Mucosa of rectum (tissue), 2 donors: ENCODE results near the gene ERCC3.

Experiments used
- H3K27ac ChIP-seq, 2 donors: one replicate each; pipeline ENCODE4 v1.7.0; 2013; ENCODE audit warnings: inconsistent platforms in 2 of 2, low read depth in 2 of 2, low read length in 2 of 2
- H3K27me3 ChIP-seq, 2 donors: one replicate each; pipeline ENCODE4 v1.7.0; 2013; ENCODE audit warnings: low read length in 2 of 2; ENCODE audit not compliant: control insufficient read depth in 2 of 2, insufficient read depth in 2 of 2
- H3K36me3 ChIP-seq, 2 donors: one replicate each; pipeline ENCODE4 v1.7.0; 2013; ENCODE audit warnings: low read length in 2 of 2; ENCODE audit not compliant: control insufficient read depth in 2 of 2, insufficient read depth in 2 of 2
- H3K4me1 ChIP-seq, 2 donors: one replicate each; pipeline ENCODE4 v1.7.0; 2013; ENCODE audit warnings: low read length in 2 of 2, mild to moderate bottlenecking in 1 of 2; ENCODE audit not compliant: control insufficient read depth in 2 of 2, insufficient read depth in 2 of 2
- H3K4me3 ChIP-seq, 2 donors: one replicate each; pipeline ENCODE4 v1.7.0; 2013; ENCODE audit warnings: low read length in 2 of 2
- H3K9ac ChIP-seq, 2 donors: one replicate each; pipeline ENCODE4 v1.7.0; 2013; ENCODE audit warnings: low read length in 2 of 2, low read depth in 1 of 2, mild to moderate bottlenecking in 1 of 2
- H3K9me3 ChIP-seq, 2 donors: one replicate each; pipeline ENCODE4 v1.7.0; 2013; ENCODE audit warnings: low read length in 2 of 2; ENCODE audit not compliant: control insufficient read depth in 2 of 2
- donor health status: healthy.
- donor health status: Normal muscosa, but diverticular disease.

ERCC3 gene

GRCh38 chr2:127280693-127281092 is 13.3 kb downstream of the ERCC3 start:
- no peak overlapping the region for H3K27ac ChIP-seq
- H3K4me1 ChIP-seq, result no peaks in the 10 kb centered on the region
- no peaks in the 10 kb centered on the region for H3K9me3 ChIP-seq
- H3K27me3 ChIP-seq, result no peaks in the 10 kb centered on the region
- no peak overlapping the region for H3K4me3 ChIP-seq
- no peak overlapping the region for H3K9ac ChIP-seq
- peaks cover 57 to 76% of the 10 kb centered on the region in 2 donors for H3K36me3 ChIP-seq

- Histone ChIP-seq H3K9ac (no peak overlapping the region), H3K27me3 (no peaks in the 10 kb centered on the region), H3K4me3 (no peak overlapping the region), H3K9me3 (no peaks in the 10 kb centered on the region), H3K4me1 (no peaks in the 10 kb centered on the region), H3K27ac (no peak overlapping the region), H3K36me3 (peaks cover 61 to 74% of the 10 kb centered on the region in 2 donors)
These were observed 14.2 kb downstream of the ERCC3 start for GRCh38 chr2:127279781-127280180.

- H3K4me1 ChIP-seq, result no peaks in the 10 kb centered on the region
- H3K36me3 ChIP-seq, result peaks cover 61 to 71% of the 10 kb centered on the region in 2 donors
- no peaks in the 10 kb centered on the region for H3K27me3 ChIP-seq
- H3K9ac ChIP-seq, result no peak overlapping the region
- H3K4me3 ChIP-seq, result no peak overlapping the region
- H3K9me3 ChIP-seq, result no peaks in the 10 kb centered on the region
- H3K27ac ChIP-seq, result no peak overlapping the region
These were observed 15.0 kb downstream of the ERCC3 start for GRCh38 chr2:127278959-127279358.

GRCh38 chr2:127277028-127277427 is 16.9 kb downstream of the ERCC3 start:
- Histone ChIP-seq H3K4me3 (no peak overlapping the region), H3K27me3 (no peaks in the 10 kb centered on the region), H3K36me3 (peaks cover 55 to 68% of the 10 kb centered on the region in 2 donors), H3K9ac (no peak overlapping the region), H3K9me3 (no peaks in the 10 kb centered on the region), H3K27ac (no peak overlapping the region), H3K4me1 (no peaks in the 10 kb centered on the region)

- H3K9me3 ChIP-seq, result no peaks in the 10 kb centered on the region
- H3K27ac ChIP-seq, result no peak overlapping the region
- H3K9ac ChIP-seq, result no peak overlapping the region
- H3K36me3 ChIP-seq, result peaks cover 64 to 70% of the 10 kb centered on the region in 2 donors
- H3K27me3 ChIP-seq, result no peaks in the 10 kb centered on the region
- H3K4me1 ChIP-seq, result no peaks in the 10 kb centered on the region
- H3K4me3 ChIP-seq, result no peak overlapping the region
These were observed 18.2 kb downstream of the ERCC3 start for GRCh38 chr2:127275789-127276188.

- Histone ChIP-seq H3K27ac (no peak overlapping the region), H3K9ac (no peak overlapping the region), H3K9me3 (no peaks in the 10 kb centered on the region), H3K27me3 (no peaks in the 10 kb centered on the region), H3K36me3 (peaks cover 68 to 71% of the 10 kb centered on the region in 2 donors), H3K4me1 (no peaks in the 10 kb centered on the region), H3K4me3 (no peak overlapping the region)
These were observed 18.6 kb downstream of the ERCC3 start for GRCh38 chr2:127275356-127275755.

- no peak overlapping the region for H3K9ac ChIP-seq
- no peaks in the 10 kb centered on the region for H3K27me3 ChIP-seq
- H3K4me3 ChIP-seq, result no peak overlapping the region
- no peaks in the 10 kb centered on the region for H3K9me3 ChIP-seq
- no peak overlapping the region for H3K27ac ChIP-seq
- H3K36me3 ChIP-seq, result peaks cover 44 to 53% of the 10 kb centered on the region in 2 donors
- no peaks in the 10 kb centered on the region for H3K4me1 ChIP-seq
These were observed 23.3 kb downstream of the ERCC3 start for GRCh38 chr2:127270663-127271062.

GRCh38 chr2:127261804-127262406 is 32.0 kb downstream of the ERCC3 start:
- H3K4me3 ChIP-seq, result no peak overlapping the region
- H3K27ac ChIP-seq, result no peak overlapping the region
- H3K36me3 ChIP-seq, result peaks cover 43% of the 10 kb centered on the region in 2 donors
- H3K9ac ChIP-seq, result no peak overlapping the region
- no peaks in the 10 kb centered on the region for H3K4me1 ChIP-seq
- no peaks in the 10 kb centered on the region for H3K27me3 ChIP-seq
- H3K9me3 ChIP-seq, result no peaks in the 10 kb centered on the region

GRCh38 chr2:127259355-127259754 is 34.6 kb downstream of the ERCC3 start:
- peaks cover 45 to 52% of the 10 kb centered on the region in 2 donors for H3K36me3 ChIP-seq
- no peak overlapping the region for H3K4me3 ChIP-seq
- H3K27ac ChIP-seq, result no peak overlapping the region

GRCh38 chr2:127256866-127257265 is 37.1 kb downstream of the ERCC3 start:
- no peak overlapping the region for H3K27ac ChIP-seq
- H3K36me3 ChIP-seq, result peaks cover 43 to 52% of the 10 kb centered on the region in 2 donors
- H3K27me3 ChIP-seq, result no peaks in the 10 kb centered on the region

More at GRCh38 chr2:127259355-127259754, 34.6 kb downstream of the ERCC3 start:
- no peaks in the 10 kb centered on the region for H3K27me3 ChIP-seq
- H3K9me3 ChIP-seq, result no peaks in the 10 kb centered on the region
- H3K9ac ChIP-seq, result no peak overlapping the region
- no peaks in the 10 kb centered on the region for H3K4me1 ChIP-seq

More at GRCh38 chr2:127256866-127257265, 37.1 kb downstream of the ERCC3 start:
- no peak overlapping the region for H3K9ac ChIP-seq
- no peak overlapping the region for H3K4me3 ChIP-seq
- H3K4me1 ChIP-seq, result no peaks in the 10 kb centered on the region
- no peaks in the 10 kb centered on the region for H3K9me3 ChIP-seq
